ENCODE data around the gene SCN10A. TPM values are rescaled to one million over a fixed set of nuclear protein-coding genes. Genes with fewer than 3 reads are reported as not detected.

The SCN10A gene
- total RNA-seq, 1 experiment from 2014 or later: not detected

GRCh38 chr3:38823186-38823585, 7.2 kb upstream of the SCN10A start:
- peaks cover 12% of the 10 kb centered on the region for H3K4me1 Mint-ChIP-seq (ENCODE audit: low read depth, unreplicated experiment)
- H3K36me3 Mint-ChIP-seq (ENCODE audit: insufficient read depth, unreplicated experiment): no peaks in the 10 kb centered on the region
- CTCF ChIA-PET: interaction anchor here (0.6 kb wide), 1 partner anchor 24 kb away, joined by 3 read pairs; no protein-coding TSS in a partner anchor
- no TSS peak for BruUV-seq (replicated peaks)
- no peak overlapping the region for H3K27ac Mint-ChIP-seq (ENCODE audit: unreplicated experiment)
- no peak overlapping the region for H3K4me3 Mint-ChIP-seq (ENCODE audit: low read depth, unreplicated experiment)
- intact Hi-C loops (cut with micrococcal nuclease; ENCODE audit: unreplicated experiment): no loop called here
- H3K27me3 Mint-ChIP-seq (ENCODE audit: unreplicated experiment): peaks cover 2% of the 10 kb centered on the region
- TF ChIP-seq, protein P1, sequence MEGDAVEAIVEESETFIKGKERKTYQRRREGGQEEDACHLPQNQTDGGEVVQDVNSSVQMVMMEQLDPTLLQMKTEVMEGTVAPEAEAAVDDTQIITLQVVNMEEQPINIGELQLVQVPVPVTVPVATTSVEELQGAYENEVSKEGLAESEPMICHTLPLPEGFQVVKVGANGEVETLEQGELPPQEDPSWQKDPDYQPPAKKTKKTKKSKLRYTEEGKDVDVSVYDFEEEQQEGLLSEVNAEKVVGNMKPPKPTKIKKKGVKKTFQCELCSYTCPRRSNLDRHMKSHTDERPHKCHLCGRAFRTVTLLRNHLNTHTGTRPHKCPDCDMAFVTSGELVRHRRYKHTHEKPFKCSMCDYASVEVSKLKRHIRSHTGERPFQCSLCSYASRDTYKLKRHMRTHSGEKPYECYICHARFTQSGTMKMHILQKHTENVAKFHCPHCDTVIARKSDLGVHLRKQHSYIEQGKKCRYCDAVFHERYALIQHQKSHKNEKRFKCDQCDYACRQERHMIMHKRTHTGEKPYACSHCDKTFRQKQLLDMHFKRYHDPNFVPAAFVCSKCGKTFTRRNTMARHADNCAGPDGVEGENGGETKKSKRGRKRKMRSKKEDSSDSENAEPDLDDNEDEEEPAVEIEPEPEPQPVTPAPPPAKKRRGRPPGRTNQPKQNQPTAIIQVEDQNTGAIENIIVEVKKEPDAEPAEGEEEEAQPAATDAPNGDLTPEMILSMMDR (IDR thresholded peaks at IDR 0.05; ENCODE audit: unreplicated experiment): no peak
- peaks cover 2% of the 10 kb centered on the region for H3K9me3 Mint-ChIP-seq (ENCODE audit: low read depth, unreplicated experiment)
- no peak for DNase-seq

GRCh38 chr3:38811822-38812221, 4.2 kb downstream of the SCN10A start:
- Mint-ChIP-seq H3K36me3 (ENCODE audit: insufficient read depth, unreplicated experiment) (no peaks in the 10 kb centered on the region), H3K27me3 (ENCODE audit: unreplicated experiment) (peaks cover 75% of the 10 kb centered on the region)
- intact Hi-C loops (cut with micrococcal nuclease; ENCODE audit: unreplicated experiment): no loop called here

DNA sequence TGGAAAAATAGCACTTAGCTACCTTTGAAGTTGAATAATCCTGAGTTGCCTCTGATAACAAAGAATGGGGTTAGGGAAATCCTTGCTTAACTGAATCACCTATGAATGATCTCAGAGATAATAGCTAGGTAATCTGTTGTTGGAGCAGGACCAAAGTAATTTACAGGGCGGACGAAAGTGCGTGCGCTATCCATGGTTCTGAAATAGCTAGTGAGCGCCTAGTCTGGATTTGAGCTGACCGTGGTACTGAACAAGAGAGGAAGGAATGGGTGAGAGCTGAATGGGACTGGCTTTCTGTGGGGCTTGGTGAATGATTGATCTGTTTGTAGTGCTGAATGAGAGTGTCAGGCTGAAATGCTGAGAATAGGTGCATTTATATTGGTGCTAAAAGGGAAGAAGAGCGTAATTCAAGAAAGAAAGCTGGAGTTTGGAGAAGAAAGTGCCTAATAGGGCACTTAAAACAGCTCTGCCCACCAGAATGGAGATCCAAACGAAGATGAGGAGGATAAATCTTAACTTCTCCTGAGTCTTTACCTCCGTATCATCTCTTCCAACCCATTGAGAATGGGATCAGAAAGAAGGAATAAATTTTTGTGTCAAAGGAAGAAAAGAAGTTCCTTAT, 10.1 kb downstream of the SCN10A start:
- peak; percentile 67 for DNase-seq
- CTCF ChIA-PET: no interaction called here
- Mint-ChIP-seq H3K27me3 (ENCODE audit: unreplicated experiment) (peaks cover 73% of the 10 kb centered on the region), H3K27ac (ENCODE audit: unreplicated experiment) (no peak overlapping the region), H3K4me1 (ENCODE audit: low read depth, unreplicated experiment) (no peaks in the 10 kb centered on the region), H3K4me3 (ENCODE audit: low read depth, unreplicated experiment) (no peak overlapping the region), H3K9me3 (ENCODE audit: low read depth, unreplicated experiment) (no peaks in the 10 kb centered on the region), H3K36me3 (ENCODE audit: insufficient read depth, unreplicated experiment) (no peaks in the 10 kb centered on the region)
- intact Hi-C loops (cut with micrococcal nuclease; ENCODE audit: unreplicated experiment): no loop called here
- TF ChIP-seq, protein P1 (IDR thresholded peaks at IDR 0.05; ENCODE audit: unreplicated experiment): no peak
- no TSS peak for BruUV-seq (replicated peaks)

More at GRCh38 chr3:38811822-38812221, 4.2 kb downstream of the SCN10A start:
- CTCF ChIA-PET: interaction anchor here (1.0 kb wide), 1 partner anchor 16 kb away, joined by 3 read pairs; no protein-coding TSS in a partner anchor
- Mint-ChIP-seq H3K4me1 (ENCODE audit: low read depth, unreplicated experiment) (no peaks in the 10 kb centered on the region), H3K9me3 (ENCODE audit: low read depth, unreplicated experiment) (no peaks in the 10 kb centered on the region), H3K4me3 (ENCODE audit: low read depth, unreplicated experiment) (no peak overlapping the region), H3K27ac (ENCODE audit: unreplicated experiment) (no peak overlapping the region)
- DNase-seq: peak; percentile 17
- BruUV-seq (replicated peaks): no TSS peak
- TF ChIP-seq, protein P1 (IDR thresholded peaks at IDR 0.05; ENCODE audit: unreplicated experiment): no peak

GRCh38 chr3:38805004-38805403, 11.0 kb downstream of the SCN10A start:
- no peak for DNase-seq
- intact Hi-C loops (cut with micrococcal nuclease; ENCODE audit: unreplicated experiment): no loop called here
- no TSS peak for BruUV-seq (replicated peaks)
- CTCF ChIA-PET: interaction anchor here (0.5 kb wide), 1 partner anchor 43 kb away, joined by 3 read pairs; no protein-coding TSS in a partner anchor
- TF ChIP-seq, protein P1 (IDR thresholded peaks at IDR 0.05; ENCODE audit: unreplicated experiment): no peak
- Mint-ChIP-seq H3K9me3 (ENCODE audit: low read depth, unreplicated experiment) (no peaks in the 10 kb centered on the region), H3K4me1 (ENCODE audit: low read depth, unreplicated experiment) (no peaks in the 10 kb centered on the region), H3K27ac (ENCODE audit: unreplicated experiment) (no peak overlapping the region), H3K27me3 (ENCODE audit: unreplicated experiment) (peaks cover 73% of the 10 kb centered on the region), H3K36me3 (ENCODE audit: insufficient read depth, unreplicated experiment) (no peaks in the 10 kb centered on the region), H3K4me3 (ENCODE audit: low read depth, unreplicated experiment) (no peak overlapping the region)

Data from Calu3 (cell line).